ENCODE results near the gene UNC5A. TPM values are rescaled to one million over a fixed set of nuclear protein-coding genes. Genes with fewer than 3 reads are reported as not detected.

Gene UNC5A
- total RNA-seq, 3 donors from 2014 or later = 0.07 to 0.16 TPM; not detected in 1

- Histone ChIP-seq H3K36me3 (ENCODE audit: low read depth) (no peaks in the 10 kb centered on the region), H3K4me1 (ENCODE audit: low read depth) (no peaks in the 10 kb centered on the region), H3K9me3 (no peaks in the 10 kb centered on the region), H3K4me3 (no peak overlapping the region)
- no peak for ATAC-seq
- no peak for TF ChIP-seq CTCF (IDR thresholded peaks at IDR 0.05)
- intact Hi-C loops (cut with DNase I, micrococcal nuclease) = no loop called here
- peak in 1 of 3 donors; percentile 23 for DNase-seq
Observed at GRCh38 chr5:176785184-176786145, 24.9 kb upstream of the UNC5A start.

GRCh38 chr5:176787676-176788075 is 22.7 kb upstream of the UNC5A start:
- no peaks in the 10 kb centered on the region for H3K36me3 ChIP-seq (ENCODE audit: low read depth)
- DNase-seq = peak in 1 of 3 donors; percentile 16
- H3K4me1 ChIP-seq (ENCODE audit: low read depth) = no peaks in the 10 kb centered on the region
- TF ChIP-seq CTCF (IDR thresholded peaks at IDR 0.05) = no peak
- no peak overlapping the region for H3K4me3 ChIP-seq
- H3K9me3 ChIP-seq = no peaks in the 10 kb centered on the region
- ATAC-seq = no peak
- intact Hi-C loops (cut with DNase I, micrococcal nuclease) = no loop called here

- ATAC-seq = no peak
- DNase-seq = peak in 1 of 3 donors; percentile 5
- Histone ChIP-seq H3K4me1 (ENCODE audit: low read depth) (no peaks in the 10 kb centered on the region), H3K4me3 (no peak overlapping the region), H3K36me3 (ENCODE audit: low read depth) (no peaks in the 10 kb centered on the region), H3K9me3 (no peaks in the 10 kb centered on the region)
- intact Hi-C loops (cut with DNase I, micrococcal nuclease) = no loop called here
- no peak for TF ChIP-seq CTCF (IDR thresholded peaks at IDR 0.05)
Observed at GRCh38 chr5:176788091-176788490, 22.3 kb upstream of the UNC5A start.

GRCh38 chr5:176788941-176789872 is 21.2 kb upstream of the UNC5A start:
- no peaks in the 10 kb centered on the region for H3K36me3 ChIP-seq (ENCODE audit: low read depth)
- DNase-seq = peak in 1 of 3 donors; percentile 8
- no peak overlapping the region for H3K4me3 ChIP-seq
- intact Hi-C loops (cut with DNase I, micrococcal nuclease) = no loop called here
- H3K4me1 ChIP-seq (ENCODE audit: low read depth) = no peaks in the 10 kb centered on the region
- no peak for ATAC-seq
- TF ChIP-seq CTCF (IDR thresholded peaks at IDR 0.05) = no peak
- H3K9me3 ChIP-seq = no peaks in the 10 kb centered on the region

- no peak for TF ChIP-seq CTCF (IDR thresholded peaks at IDR 0.05)
- H3K4me3 ChIP-seq = no peak overlapping the region
- H3K36me3 ChIP-seq (ENCODE audit: low read depth) = no peaks in the 10 kb centered on the region
- no peaks in the 10 kb centered on the region for H3K4me1 ChIP-seq (ENCODE audit: low read depth)
- no peaks in the 10 kb centered on the region for H3K9me3 ChIP-seq
- ATAC-seq (no peak), DNase-seq (no peak)
- intact Hi-C loops (cut with DNase I, micrococcal nuclease) = no loop called here
Observed at GRCh38 chr5:176789873-176790615, 20.3 kb upstream of the UNC5A start.
